ENCODE data around the gene ATXN7L3.

The ATXN7L3 gene

GRCh38 chr17:44187131-44187899 is 12.4 kb downstream of the ATXN7L3 start:
- H3K4me1 ChIP-seq (ENCODE audit: low read length): peaks cover 21% of the 10 kb centered on the region; the same call in 1 of the 2 replicates
- TF ChIP-seq CTCF (IDR thresholded peaks at IDR 0.05; ENCODE audit: low read length) (no peak), EZH2 (optimal IDR thresholded peaks at IDR 0.05; ENCODE audit: low read depth, low read length) (no peak), EZH2phosphoT487 (IDR thresholded peaks at IDR 0.05; ENCODE audit: low read length) (no peak)

DNA sequence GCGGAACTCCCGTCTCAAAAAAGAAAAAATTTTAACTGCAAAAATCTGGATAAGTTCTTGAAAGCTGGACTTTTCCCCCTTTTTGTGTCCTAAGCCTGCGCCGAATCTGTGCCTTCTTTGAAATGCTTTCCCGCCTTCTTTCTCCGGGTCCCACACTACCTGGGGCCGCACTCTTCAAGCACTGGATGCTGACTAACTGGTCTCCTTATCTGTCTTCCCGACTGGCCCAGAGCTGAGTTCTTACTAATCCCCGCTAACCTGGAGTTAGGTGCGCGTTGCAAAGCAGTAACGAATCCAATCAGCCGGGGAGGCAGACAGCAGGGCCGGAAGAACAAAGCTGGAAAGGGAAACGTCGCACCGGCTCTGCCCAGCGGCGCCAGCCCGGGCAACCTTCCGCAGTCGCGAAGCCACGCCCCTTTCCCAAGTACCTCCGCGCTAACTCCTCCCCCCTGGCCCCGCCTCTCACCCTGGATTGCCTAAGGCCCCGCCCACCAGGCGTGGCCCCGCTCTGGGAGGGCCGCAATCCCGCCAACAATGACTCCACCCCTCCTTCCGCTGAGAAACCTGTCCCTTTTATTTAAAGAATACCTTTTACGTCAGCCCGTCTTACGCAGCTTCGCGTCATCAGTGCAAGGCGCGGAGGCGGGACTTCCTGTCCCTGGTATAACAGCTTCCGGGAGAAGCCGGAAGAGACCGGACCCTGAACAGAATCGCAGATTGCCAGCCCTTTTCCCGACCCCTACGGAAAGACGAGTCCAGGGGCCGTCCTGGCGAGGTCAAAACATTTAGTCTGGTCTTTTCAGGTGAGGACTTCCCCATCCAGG is 13.2 kb downstream of the ATXN7L3 start, which contains the start of gene TMUB2:
TMUB2 (plus strand) TSS at position 666 of the 824 bp plus-strand sequence. CDS start 737 bp downstream, outside the sequence.
- Histone ChIP-seq H4K20me1 (ENCODE audit: insufficient read depth, low read length) (no peaks in the 10 kb centered on the region), H3K27ac (ENCODE audit: low read length) (peak within 1 kb of the TSS; percentile 91), H3K4me1 (ENCODE audit: low read length) (peaks cover 21% of the 10 kb centered on the region; the same call in 1 of the 2 replicates), H3K79me2 (ENCODE audit: low read length) (peaks cover 70% of the 10 kb centered on the region), H2AFZ (ENCODE audit: low read length) (peak within 1 kb of the TSS; percentile 77), H3K36me3 (replicated peaks; ENCODE audit: insufficient read depth, low read length) (peaks cover 4% of the 10 kb centered on the region; the same call in 1 of the 2 replicates), H3K4me2 (ENCODE audit: low read depth, low read length) (peak within 1 kb of the TSS; percentile 90), H3K9ac (ENCODE audit: low read length) (peak within 1 kb of the TSS; percentile 92), H3K9me3 (replicated peaks; ENCODE audit: insufficient read depth, low read length) (no peaks in the 10 kb centered on the region), H3F3A (ENCODE audit: insufficient read depth, low read length) (peaks cover 34% of the 10 kb centered on the region), H3K9me2 (replicated peaks; ENCODE audit: insufficient read depth, low read length) (no peaks in the 10 kb centered on the region), H3K4me3 (ENCODE audit: low read length) (peak within 1 kb of the TSS; percentile 94), H3K27me3 (replicated peaks; ENCODE audit: insufficient read depth, low read length) (no peaks in the 10 kb centered on the region)
- no peak for TF ChIP-seq EZH2phosphoT487 (IDR thresholded peaks at IDR 0.05; ENCODE audit: low read length)
- no peak for TF ChIP-seq EZH2 (optimal IDR thresholded peaks at IDR 0.05; ENCODE audit: low read depth, low read length)
- no peak for TF ChIP-seq CTCF (IDR thresholded peaks at IDR 0.05; ENCODE audit: low read length)
- DNase-seq: peak; percentile 99

More at GRCh38 chr17:44187131-44187899, 12.4 kb downstream of the ATXN7L3 start:
- no peaks in the 10 kb centered on the region for H3K9me3 ChIP-seq (replicated peaks; ENCODE audit: insufficient read depth, low read length)
- no peaks in the 10 kb centered on the region for H3K9me2 ChIP-seq (replicated peaks; ENCODE audit: insufficient read depth, low read length)
- peaks cover 35% of the 10 kb centered on the region for H3F3A ChIP-seq (ENCODE audit: insufficient read depth, low read length)
- DNase-seq: peak; percentile 26
- H4K20me1 ChIP-seq (ENCODE audit: insufficient read depth, low read length): no peaks in the 10 kb centered on the region
- H3K27me3 ChIP-seq (replicated peaks; ENCODE audit: insufficient read depth, low read length): no peaks in the 10 kb centered on the region
- H3K36me3 ChIP-seq (replicated peaks; ENCODE audit: insufficient read depth, low read length): no peaks in the 10 kb centered on the region; the same call in 1 of the 2 replicates
- peaks cover 62% of the 10 kb centered on the region for H3K79me2 ChIP-seq (ENCODE audit: low read length)
- peak overlapping the region; percentile 91 for H3K27ac ChIP-seq (ENCODE audit: low read length)
- peak overlapping the region; percentile 94 for H3K4me3 ChIP-seq (ENCODE audit: low read length)
- H3K4me2 ChIP-seq (ENCODE audit: low read depth, low read length): peak overlapping the region; percentile 76
- H3K9ac ChIP-seq (ENCODE audit: low read length): peak overlapping the region; percentile 92
- H2AFZ ChIP-seq (ENCODE audit: low read length): peak overlapping the region; percentile 77

- H3K4me2 ChIP-seq (ENCODE audit: low read depth, low read length): peak overlapping the region; percentile 90
- H3K4me3 ChIP-seq (ENCODE audit: low read length): peak overlapping the region; percentile 91
- peaks cover 70% of the 10 kb centered on the region for H3K79me2 ChIP-seq (ENCODE audit: low read length)
- H4K20me1 ChIP-seq (ENCODE audit: insufficient read depth, low read length): no peaks in the 10 kb centered on the region
- no peak overlapping the region for H2AFZ ChIP-seq (ENCODE audit: low read length)
- peaks cover 29% of the 10 kb centered on the region for H3F3A ChIP-seq (ENCODE audit: insufficient read depth, low read length)
- peaks cover 4% of the 10 kb centered on the region; the same call in 1 of the 2 replicates for H3K36me3 ChIP-seq (replicated peaks; ENCODE audit: insufficient read depth, low read length)
- H3K9me3 ChIP-seq (replicated peaks; ENCODE audit: insufficient read depth, low read length): no peaks in the 10 kb centered on the region
- no peak for DNase-seq
- peaks cover 21% of the 10 kb centered on the region; the same call in 1 of the 2 replicates for H3K4me1 ChIP-seq (ENCODE audit: low read length)
- TF ChIP-seq EZH2 (optimal IDR thresholded peaks at IDR 0.05; ENCODE audit: low read depth, low read length) (no peak), EZH2phosphoT487 (IDR thresholded peaks at IDR 0.05; ENCODE audit: low read length) (no peak), CTCF (IDR thresholded peaks at IDR 0.05; ENCODE audit: low read length) (no peak)
- no peaks in the 10 kb centered on the region for H3K9me2 ChIP-seq (replicated peaks; ENCODE audit: insufficient read depth, low read length)
- peak overlapping the region; percentile 91; the same call in 1 of the 2 replicates for H3K27ac ChIP-seq (ENCODE audit: low read length)
- H3K27me3 ChIP-seq (replicated peaks; ENCODE audit: insufficient read depth, low read length): no peaks in the 10 kb centered on the region
- peak overlapping the region; percentile 92; the same call in 1 of the 2 replicates for H3K9ac ChIP-seq (ENCODE audit: low read length)
Observed at GRCh38 chr17:44184212-44184810, 15.4 kb downstream of the ATXN7L3 start.

Data from MM.1S (cell line).